Loucy (cell line): ENCODE data around the gene ZFP69.

ENCODE experiments used
- H2AFZ ChIP-seq: fragments of 200-600 bp; sonication (generic); 2 replicates; pipeline ENCODE4 v1.6.0; 2016; ENCODE audit warnings: antibody characterized with exemption, mild to moderate bottlenecking, low read length, moderate library complexity
- H3F3A ChIP-seq: fragments of 200-600 bp; 2 replicates; pipeline ENCODE4 v1.6.0; 2016; ENCODE audit warnings: antibody characterized with exemption, low read depth, mild to moderate bottlenecking
- H3K27me3 ChIP-seq: fragments of 200-600 bp; sonication (generic); 2 replicates; pipeline ENCODE4 v1.6.1; 2014; ENCODE audit warnings: low read length, mild to moderate bottlenecking; ENCODE audit not compliant: insufficient read depth, poor library complexity, severe bottlenecking
- H3K36me3 ChIP-seq: fragments of 200-600 bp; sonication (generic); 2 replicates; pipeline ENCODE4 v1.6.1; 2016; ENCODE audit warnings: low read length; ENCODE audit not compliant: insufficient read depth
- H3K4me1 ChIP-seq: fragments of 200-600 bp; sonication (generic); 2 replicates; pipeline ENCODE4 v1.5.1; 2014; ENCODE audit warnings: low read length, mild to moderate bottlenecking; ENCODE audit not compliant: insufficient read depth, poor library complexity, severe bottlenecking
- H3K4me2 ChIP-seq: fragments of 200-600 bp; sonication (generic); 2 replicates; pipeline ENCODE4 v1.6.0; 2014; ENCODE audit warnings: antibody characterized with exemption, low read length, low read depth, mild to moderate bottlenecking; ENCODE audit not compliant: poor library complexity, severe bottlenecking
- H3K4me3 ChIP-seq: fragments of 200-600 bp; sonication (generic); 2 replicates; pipeline ENCODE4 v1.5.1; 2014; ENCODE audit warnings: low read length, mild to moderate bottlenecking, mixed read lengths; ENCODE audit not compliant: poor library complexity, severe bottlenecking
- H3K79me2 ChIP-seq: fragments of 200-600 bp; sonication (generic); 2 replicates; pipeline ENCODE4 v1.6.1; 2014; ENCODE audit warnings: low read length; ENCODE audit not compliant: insufficient read depth
- H3K9ac ChIP-seq: fragments of 200-600 bp; sonication (generic); 2 replicates; pipeline ENCODE4 v1.6.0; 2014; ENCODE audit warnings: mild to moderate bottlenecking, low read depth, low read length, moderate library complexity; ENCODE audit not compliant: poor library complexity, severe bottlenecking
- H3K9me2 ChIP-seq: fragments of 200-600 bp; sonication (generic); replicated peaks from 2 replicates; pipeline ENCODE4 v1.6.1; 2016; ENCODE audit warnings: low read depth, low read length, mixed read lengths
- H3K9me3 ChIP-seq: fragments of 200-600 bp; sonication (generic); 2 replicates; pipeline ENCODE4 v1.6.1; 2014; ENCODE audit warnings: mild to moderate bottlenecking, antibody characterized with exemption, low read length, low read depth; ENCODE audit not compliant: insufficient read depth
- H4K20me1 ChIP-seq: fragments of 200-600 bp; sonication (generic); 2 replicates; pipeline ENCODE4 v1.6.0; 2014; ENCODE audit warnings: antibody characterized with exemption, low read length, mild to moderate bottlenecking; ENCODE audit not compliant: insufficient read depth, poor library complexity, severe bottlenecking
- EZH2phosphoT487 ChIP-seq: fragments of 200-600 bp; IDR thresholded peaks from 2 replicates; pipeline ENCODE4 v1.6.1; 2018; ENCODE audit warnings: antibody characterized with exemption, mild to moderate bottlenecking, moderate library complexity, borderline replicate concordance
- TF ChIP-seq, protein P1 (sequence below): fragments of 200-600 bp; sonication (generic); conservative IDR thresholded peaks from 2 replicates; pipeline ENCODE4 v1.5.1; 2014; ENCODE audit warnings: mild to moderate bottlenecking, antibody characterized with exemption, low read length

ZFP69 gene

DNA sequence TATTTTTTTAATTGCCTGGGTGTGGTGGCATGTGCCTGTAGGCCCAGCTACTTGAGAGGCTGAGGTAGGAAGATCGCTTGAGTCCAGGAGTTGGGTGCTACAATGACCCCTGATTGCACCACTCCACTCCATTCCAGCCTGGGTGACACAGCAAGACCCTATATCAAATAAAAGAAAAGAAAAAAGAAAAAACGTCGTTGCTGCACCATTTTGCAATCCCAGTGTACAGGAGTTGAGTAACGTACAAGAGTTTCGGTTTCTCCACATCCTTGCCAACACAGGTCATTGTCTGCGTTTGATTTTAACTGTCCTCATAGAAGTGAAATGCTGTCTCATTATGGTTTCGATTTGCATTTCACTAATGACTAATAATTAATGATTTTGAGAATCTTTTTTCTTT, 62.2 kb downstream of the ZFP69 start:
- H3F3A ChIP-seq = no peaks in the 10 kb centered on the region
- no peak overlapping the region for H3K4me3 ChIP-seq
- no peak overlapping the region for H3K4me2 ChIP-seq
- no peaks in the 10 kb centered on the region for H3K9me3 ChIP-seq
- no peaks in the 10 kb centered on the region; the same call in 1 of the 2 replicates for H3K79me2 ChIP-seq
- H3K4me1 ChIP-seq = no peaks in the 10 kb centered on the region
- no peak for TF ChIP-seq EZH2phosphoT487
- TF ChIP-seq, protein P1, sequence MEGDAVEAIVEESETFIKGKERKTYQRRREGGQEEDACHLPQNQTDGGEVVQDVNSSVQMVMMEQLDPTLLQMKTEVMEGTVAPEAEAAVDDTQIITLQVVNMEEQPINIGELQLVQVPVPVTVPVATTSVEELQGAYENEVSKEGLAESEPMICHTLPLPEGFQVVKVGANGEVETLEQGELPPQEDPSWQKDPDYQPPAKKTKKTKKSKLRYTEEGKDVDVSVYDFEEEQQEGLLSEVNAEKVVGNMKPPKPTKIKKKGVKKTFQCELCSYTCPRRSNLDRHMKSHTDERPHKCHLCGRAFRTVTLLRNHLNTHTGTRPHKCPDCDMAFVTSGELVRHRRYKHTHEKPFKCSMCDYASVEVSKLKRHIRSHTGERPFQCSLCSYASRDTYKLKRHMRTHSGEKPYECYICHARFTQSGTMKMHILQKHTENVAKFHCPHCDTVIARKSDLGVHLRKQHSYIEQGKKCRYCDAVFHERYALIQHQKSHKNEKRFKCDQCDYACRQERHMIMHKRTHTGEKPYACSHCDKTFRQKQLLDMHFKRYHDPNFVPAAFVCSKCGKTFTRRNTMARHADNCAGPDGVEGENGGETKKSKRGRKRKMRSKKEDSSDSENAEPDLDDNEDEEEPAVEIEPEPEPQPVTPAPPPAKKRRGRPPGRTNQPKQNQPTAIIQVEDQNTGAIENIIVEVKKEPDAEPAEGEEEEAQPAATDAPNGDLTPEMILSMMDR = no peak
- no peaks in the 10 kb centered on the region for H4K20me1 ChIP-seq
- H2AFZ ChIP-seq = no peak overlapping the region
- no peaks in the 10 kb centered on the region for H3K9me2 ChIP-seq
- H3K36me3 ChIP-seq = 0 out of 2 replicates have a peak, but pooled peaks cover 6% of the 10 kb centered on the region
- H3K27me3 ChIP-seq = no peaks in the 10 kb centered on the region
- no peak overlapping the region for H3K9ac ChIP-seq
